HG03045 (cell line): ENCODE data around the gene CLCF1.

Experiments used
- ATAC-seq: cut with Tn5 transposase; IDR thresholded peaks from one replicate; pipeline ENCODE4 v1.9.1; 2021; ENCODE audit warnings: mild to moderate bottlenecking, moderate library complexity; ENCODE audit not compliant: unreplicated experiment

The CLCF1 gene

DNA sequence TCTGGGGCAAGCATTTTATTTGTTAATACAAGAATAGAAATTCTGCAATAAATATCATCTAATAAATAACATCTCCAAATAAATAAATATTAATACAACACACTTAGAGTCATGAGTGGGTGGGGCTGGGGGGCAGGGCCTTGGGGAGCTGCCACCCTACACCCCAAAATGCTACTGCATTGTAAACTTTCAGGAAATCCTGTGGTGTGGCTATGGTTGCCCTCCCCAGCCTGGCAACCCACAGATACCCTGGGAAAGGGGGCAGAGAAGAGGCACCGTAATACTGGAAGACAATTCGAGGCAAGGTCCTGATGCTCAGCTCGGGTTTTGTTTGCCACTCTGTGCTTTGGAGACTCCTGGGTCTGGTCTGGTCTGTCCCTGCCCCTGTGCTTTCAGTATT, 9.2 kb downstream of the CLCF1 start:
- ATAC-seq = no peak

DNA sequence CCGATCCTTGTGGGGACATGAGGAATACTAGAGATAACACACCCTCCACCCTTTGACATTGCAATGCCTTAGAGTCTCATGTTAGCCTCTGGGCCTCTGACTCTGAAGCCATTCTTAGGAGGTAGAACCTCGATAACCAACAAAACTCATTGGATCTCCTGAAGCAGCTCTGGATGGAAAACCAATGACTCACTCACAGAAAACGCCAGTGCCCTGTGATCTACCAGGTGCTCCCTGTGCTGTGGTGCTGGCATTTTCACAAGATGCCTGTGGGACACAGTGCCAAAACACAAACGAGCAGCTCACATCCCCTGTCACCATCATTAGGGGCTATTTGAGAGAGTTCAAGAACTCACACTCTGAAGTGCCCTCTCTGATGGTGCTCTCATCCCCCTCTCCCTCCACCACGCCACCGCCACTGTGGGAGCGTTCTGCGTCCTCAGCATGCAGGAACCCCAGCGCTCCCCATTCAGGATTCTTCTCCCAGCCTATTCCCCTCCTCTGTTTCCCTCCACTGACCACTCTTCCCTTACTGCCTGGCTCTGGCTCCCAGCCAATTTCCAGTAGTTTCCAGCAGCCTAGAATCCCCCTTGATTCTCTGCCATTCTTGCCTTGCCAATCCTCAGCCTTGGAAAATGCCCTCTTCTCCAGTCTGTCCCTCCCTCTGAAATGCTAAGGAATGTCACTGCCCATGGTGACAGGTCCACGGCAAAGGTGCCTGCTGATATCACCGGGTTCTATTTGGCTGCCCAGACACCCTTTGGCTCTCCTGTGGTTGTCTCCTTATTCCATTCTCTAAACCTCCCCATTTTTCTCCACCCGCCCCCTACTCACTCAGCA, 15.3 kb downstream of the CLCF1 start:
- no peak for ATAC-seq

DNA sequence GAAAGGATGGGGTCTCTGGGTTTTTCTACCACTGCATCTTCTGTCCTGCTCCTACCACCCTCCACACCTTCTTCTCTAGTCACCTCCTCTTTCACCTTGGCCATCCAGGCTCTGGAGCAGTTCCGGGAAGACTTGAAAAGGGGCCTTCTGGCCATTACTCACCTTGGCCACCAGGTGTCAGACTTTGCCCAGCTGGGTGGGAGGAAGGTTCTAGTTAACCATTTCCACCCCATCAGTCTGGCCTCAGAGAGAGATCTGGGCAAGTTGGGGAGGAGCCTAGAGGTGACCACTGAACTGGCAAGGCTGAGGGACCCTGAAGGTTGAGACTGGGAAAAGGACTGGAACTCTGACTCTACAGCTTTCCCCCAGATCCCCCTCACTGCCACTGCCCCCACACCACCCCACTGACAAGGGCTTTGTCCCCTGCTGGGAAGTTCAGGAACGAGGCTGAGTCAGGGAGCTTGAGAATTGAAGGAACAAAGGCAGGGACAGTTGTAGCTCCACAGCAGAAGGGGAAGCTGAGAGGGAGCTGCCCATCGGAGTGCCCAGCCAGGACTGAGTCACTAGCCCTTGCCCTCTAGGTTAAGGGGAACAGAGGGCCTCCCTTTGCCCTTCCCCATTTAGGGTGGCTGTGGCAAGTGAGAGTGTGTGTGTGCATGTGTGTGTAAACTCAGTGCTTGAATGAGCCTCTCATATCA, 16.4 kb downstream of the CLCF1 start:
- no peak for ATAC-seq

DNA sequence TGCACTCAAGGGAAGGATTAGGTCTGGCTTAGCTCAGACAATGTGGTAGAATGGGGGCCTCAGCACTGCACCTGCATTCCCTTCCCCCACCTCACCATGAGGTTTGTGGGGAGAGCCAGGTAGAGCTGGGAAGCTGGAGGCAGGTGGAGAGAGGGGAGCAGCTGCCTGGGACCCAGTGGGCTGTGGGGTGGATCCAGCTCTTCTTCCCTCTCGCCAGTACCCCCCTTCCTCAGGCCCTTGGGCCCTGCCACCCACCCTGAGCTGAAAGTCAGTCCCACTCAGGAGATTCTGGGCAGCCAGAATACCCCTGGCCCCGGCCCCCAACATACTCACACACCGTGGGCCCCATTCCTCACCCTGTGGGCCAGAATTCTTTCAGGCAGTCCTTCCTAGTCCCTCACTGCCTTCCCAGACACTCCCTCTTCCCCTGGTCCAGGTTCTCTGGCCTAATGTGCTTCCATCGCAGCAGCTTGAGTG, 17.0 kb downstream of the CLCF1 start:
- ATAC-seq = no peak

DNA sequence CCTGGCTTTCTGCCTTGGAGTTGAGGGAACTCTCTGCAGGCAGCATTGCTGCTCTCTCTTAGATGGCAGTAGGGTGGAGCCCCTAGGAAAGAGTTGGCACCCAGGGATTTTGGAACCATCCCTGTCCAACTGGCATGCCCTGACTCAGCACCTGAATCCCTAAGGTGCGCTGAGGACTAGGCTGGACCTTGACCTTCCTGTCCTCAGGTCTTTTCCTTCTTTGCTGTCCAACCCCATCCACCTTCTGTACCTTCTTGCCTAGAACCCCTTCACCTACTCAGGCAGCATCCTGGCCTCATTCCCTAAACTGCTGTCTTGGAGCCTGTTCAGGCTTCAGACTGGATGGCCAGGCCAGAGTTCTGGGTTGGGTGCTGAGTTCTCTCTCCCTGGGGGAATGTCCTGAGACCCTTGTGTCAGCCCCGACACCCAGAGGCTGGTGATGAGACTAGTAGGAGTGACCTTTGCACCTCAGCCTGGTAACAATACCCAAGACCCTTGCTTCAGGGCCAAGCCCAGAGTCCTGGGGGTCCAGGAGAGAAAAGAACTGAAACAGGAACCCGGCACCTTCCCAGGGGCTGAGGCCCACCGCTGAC, 17.5 kb downstream of the CLCF1 start:
- ATAC-seq = no peak

DNA sequence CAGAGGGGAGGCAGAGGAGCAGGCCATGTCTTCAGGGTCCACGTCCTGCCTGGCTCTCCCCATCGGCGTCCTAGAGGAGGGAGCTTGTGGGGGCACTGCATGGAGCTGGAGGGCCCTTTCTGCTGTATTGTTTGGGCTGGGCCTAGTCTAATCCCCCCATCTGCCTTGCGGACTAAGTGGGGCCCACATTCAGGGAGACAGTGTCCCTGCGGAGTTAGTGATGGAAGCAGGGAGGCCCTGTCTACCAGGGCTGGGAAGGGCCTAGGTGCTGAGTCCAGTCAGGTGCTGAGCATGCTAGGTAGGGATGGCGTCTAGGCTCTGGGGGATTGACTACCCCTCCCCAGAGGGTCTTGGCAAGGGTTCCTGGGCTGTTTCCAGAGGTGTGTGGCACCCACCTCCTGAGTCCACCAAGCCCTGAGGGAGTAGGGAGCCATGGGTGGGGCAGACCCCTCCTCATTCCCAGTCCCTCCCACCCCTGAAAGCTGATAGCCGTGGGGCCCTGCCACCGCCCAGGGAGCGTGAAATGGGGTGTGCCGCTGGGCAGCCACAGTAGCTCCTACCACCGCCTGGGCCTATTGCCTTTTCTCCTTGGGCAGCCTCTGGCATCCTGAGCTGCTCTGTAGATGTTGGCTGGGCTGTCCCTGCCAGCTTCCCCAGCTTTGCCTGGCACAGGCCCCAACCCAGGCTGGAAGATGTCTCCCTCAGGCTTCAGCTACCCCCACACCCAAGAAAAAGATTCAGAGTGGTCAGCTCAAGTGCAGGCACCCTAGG, 18.2 kb downstream of the CLCF1 start:
- no peak for ATAC-seq

DNA sequence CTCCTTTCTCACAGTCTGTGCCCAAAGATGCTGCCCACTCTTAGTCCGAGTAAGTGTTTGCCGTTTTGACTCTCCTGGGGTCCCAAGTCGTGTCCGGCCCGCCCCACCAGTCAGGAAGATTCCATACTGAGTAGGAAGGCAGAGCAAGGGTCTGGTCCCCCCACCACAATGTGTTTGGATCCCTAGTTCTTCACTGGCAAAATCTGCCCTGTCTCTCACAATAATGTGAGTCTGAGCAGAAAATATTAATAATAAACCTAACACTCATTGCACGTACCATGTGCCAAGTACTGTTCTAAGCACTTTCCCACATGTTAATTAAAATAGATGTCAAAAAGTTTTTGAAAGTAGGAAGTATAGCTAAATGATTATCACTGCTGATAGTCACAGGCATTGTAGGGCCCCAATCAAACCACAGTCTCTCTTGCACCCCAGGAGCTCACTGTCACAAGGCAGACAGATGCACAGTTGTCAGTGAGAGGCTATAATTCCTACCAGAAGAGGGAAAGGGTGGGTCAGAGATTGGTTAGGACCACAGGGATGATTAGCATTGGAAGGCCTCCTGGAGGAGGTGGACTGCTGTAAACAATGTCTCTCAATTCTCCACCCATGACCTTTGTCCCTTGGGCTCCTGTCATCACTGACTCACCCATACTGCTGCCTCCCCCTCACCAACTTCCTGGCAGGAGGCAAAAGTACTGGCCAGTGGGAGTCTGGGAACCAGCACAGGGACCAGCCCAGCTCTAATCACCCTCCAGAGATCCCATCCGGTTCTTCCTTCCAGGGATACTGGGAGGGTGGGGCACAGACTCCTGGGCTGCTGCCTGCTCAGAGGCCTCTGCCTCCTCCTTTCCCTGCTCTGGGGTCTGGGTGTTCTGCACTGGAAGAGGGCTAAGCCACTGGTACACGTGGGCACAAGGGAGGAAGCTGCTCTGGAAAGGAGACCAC, 19.0 kb downstream of the CLCF1 start:
- ATAC-seq = no peak

DNA sequence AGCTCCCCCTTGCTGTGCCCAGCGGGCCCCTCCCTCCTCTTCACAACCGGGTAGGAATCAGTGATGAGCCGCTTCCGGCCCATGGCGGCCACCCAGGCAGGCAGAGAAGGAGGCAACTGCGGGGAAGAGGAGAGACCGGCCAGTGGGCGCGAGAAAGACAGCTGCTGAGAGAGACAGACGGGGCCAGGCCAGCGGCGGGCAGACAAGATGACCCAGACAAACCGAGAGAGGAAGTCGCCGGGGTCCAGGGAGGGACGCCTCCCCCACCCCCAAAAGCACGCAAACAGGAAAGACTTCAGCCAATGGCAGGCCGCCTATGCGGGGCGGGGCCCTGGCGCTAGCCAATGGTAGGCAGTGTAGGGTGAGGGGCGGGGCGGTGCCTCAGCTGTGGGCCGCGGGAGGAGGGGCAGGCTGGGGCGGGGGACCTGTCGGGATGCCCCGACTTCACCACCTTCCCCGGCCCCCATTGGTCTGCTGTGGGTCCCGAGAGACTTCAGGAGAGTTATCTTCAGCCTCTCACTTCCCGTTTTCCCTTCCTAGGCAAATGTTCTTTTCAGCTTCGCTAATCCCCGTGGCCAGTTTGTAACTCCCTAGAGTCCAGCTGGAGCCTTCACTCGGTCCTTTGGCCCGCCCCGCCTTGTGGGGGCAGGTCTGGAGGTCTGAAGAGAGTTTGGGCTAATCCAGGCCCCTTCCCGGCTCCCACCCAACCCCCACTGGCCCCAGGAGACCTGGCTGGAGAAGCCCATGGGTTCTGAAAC, 19.9 kb downstream of the CLCF1 start, which contains the start of gene POLD4:
TSS of gene POLD4 (minus strand) at position 230 of the 758 bp plus-strand sequence. CDS start at position 83, 147 bp downstream.
- peak; percentile 86 for ATAC-seq

DNA sequence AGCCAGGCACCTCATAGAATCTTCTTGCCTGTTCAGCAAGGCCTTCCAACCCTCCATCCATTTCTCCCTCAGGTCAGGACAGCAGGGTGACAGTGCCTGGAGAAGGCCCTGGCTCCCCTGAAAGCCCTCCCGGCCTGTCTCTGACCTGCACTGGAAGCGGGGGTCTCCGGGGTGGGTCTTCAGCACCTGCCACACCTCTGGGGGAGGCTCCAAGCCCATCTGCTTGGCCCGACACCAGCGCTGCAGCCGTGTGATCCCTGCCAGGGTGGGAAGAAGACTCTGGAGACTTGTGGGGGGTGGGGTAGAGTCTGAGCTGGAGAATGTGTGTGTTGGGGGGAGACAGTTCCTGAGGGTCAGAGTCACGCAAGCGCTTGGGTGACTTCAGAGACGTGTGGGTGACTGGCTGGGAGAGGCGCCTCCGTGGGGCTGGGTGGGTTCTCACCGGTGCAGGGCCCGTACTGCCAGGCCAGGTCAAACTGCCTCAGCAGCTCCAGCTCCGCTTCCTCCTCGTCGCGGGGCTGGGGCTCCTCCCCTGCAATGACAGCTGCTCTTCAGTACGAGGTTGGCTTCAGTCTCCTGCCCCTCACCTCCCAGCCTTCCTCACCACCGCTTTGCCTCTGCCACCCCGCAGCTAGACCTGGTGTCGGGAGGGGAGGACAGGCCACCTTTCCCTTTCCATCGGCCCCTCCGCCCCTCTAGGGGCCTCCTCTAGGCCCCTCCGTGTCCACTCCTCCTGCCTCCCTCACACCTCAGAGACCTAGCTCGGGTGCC, 20.7 kb downstream of the CLCF1 start:
- ATAC-seq = peak; percentile 13

DNA sequence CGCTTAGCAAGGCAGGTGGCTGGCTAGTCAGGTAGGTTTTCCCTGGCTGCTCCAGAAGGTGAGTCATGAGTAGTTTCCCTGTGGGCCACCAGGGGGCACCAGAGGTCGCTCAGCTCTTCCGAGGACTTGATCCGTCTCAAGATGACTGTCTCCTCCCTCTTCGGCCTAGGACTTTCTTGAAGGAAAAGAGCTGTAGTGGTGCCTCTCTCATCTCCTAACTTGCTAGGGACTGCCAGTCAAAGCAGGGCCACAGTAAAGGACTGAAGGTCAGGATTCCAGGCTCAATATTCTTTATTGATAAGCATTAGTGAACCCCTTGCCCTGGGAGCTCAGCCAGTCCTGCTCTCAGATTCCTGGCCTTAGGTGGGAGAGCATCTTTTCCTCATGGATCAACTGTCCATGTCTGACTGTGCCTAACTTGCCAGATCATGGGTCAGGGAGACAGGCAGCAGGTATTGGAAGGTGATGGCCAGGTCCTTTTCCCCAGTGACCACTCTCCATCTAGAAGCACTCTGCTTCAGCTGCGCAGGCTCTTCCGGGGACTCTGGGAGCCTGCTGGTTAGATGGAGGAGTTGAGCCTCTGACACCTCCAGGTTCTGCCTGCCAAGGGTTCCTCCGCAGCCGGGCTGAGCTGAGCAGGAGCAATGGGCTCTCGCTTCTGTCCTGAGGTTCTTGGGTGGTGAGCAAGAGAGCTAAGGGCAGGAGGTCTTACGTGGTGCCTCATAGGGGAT, 22.0 kb downstream of the CLCF1 start:
- no peak for ATAC-seq

DNA sequence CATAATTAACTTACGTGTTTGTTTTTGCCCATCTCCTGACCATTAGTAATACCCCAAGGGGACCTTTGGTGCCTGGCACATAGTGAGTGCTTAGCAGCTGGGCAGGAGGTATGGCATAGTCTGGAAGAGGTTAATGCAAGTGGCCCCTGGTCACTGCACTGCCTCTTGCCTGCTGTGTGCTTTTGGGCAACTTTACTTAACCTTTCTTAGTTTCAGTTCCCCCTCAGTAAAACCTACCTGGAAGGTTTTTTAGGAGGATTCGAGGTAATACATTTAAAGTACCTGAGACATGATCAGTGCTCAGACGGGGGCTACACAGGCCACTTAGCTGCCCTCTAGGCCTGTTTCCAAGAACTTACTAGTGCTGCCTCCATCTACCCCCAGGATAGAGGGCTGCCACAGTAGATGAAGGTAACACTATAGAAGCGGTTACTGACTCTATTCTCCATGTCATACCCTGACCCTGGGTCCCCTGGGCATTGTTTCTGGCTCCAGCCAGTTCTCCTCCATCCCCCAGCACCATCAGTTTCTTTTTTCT, 23.4 kb downstream of the CLCF1 start:
- no peak for ATAC-seq

DNA sequence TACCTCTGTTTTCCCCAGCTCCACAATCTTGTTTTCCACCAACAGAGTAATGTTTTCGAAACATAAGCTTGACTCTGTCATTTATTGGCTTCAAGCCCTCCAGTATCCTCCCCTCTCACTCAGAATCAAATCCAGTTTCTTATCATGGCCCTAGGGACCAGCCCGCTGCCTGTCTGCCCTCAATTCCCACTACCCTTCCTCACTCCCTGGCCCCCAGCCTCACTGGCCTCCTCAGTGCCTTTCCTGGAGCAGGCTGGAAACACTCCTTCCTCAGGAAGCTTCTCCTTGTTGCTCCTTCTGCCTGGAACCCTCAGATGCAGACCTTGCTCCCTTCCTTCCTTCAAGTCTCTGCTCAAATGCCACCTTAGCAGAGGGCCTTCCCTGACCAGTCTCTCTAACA, 23.9 kb downstream of the CLCF1 start:
- no peak for ATAC-seq

DNA sequence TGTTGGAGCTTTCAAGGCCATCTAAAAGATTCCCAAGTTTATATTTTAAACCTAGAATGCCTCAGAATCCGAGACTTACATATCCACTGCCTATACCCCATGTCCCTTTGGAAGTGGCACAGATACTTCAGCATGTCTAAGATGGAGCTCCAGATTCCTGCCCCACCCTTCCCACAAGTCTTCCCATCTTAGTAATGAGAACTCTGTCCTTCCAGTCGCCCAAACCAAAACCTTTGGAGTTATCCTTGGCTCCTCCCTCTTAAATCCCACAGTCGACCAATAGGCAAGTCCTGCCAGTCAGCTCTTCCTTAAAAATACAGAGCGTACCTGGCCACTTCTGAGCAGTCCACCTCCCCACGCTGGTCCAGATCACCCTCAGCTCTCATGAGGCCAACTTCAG, 24.4 kb downstream of the CLCF1 start:
- no peak for ATAC-seq

DNA sequence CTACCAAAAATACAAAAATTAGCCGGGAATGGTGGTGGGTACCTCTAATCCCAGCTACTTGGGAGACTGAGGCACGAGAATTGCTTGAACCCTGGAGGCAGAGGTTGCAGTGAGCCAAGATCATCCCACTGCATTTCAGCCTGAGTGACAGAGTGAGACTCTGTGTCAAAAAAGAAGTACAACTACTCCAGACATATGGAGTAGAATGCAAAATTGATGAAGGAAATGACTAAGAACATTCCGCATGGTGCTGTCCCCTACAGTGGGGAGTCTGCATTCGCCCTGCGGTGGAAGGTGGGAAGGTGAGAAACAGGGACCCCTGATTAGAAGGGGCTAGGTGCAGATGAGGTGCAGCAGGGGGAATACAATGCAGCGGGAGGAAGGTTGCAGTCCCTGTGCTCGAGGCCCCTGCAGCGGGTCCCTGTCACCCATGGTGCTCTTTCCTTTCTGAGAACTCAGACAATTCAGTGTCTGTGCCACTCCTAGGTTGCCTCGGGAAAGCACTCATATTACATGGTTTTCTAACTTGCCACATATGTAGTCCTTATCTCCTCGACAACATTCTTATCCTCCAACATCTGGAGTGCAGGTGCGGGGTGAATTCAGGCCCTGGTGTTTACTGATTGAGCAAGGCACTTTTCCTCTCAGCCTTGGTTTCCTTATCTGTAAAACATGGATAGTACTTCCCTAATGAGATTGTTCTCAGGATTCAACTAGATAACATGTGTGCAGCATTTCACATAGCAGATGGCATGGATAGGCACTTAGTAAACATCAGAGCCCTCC, 25.2 kb downstream of the CLCF1 start:
- no peak for ATAC-seq

DNA sequence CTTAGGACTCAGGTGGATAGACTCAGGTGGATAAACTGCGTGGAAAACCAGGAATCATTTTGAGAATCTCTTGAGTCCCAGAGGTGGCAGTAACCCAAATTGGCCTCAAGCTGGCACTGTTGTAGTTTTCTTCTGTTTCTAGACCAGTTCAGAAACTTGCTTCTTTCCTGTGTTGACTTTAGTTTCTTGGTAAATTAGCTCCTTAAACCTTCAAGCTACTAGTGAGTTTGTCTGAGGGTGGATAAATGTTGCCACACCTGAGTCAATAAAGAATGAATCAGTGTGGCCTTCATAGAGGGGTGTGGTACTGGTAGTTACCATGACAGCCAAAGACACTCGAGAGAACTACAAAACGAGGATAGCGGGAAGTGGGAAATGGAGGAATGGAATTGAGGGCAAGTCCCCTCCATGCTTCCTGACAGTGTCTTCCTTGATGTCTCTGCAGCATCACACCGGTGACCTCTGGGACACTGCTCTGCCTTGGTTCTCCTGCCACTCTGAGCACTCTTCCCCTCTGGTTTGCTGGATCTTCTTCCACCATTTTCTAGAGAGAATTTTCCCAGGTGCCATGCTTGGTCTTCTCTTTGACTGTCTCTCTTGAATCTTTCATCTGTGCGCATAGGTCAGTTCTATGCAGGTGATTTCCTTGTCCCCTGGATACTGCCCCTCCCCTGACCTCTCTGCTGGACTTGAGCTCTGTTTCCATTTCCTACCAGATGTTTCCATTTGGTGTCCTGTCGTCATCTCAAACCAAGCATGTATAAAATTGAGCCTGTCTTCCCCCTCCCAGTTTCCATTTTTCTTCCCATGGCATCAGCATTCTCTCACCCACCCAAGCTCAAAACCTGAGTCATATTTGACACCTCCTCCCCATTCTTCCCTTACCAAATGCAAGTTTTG, 27.2 kb downstream of the CLCF1 start:
- no peak for ATAC-seq
